Natural killer cell (primary cell): ENCODE data around the gene PRDM16. TPM values are rescaled to one million over a fixed set of nuclear protein-coding genes. Genes with fewer than 3 reads are reported as not detected.

Experiments
- ATAC-seq, 3 donors: fragments of 150-1000 bp in 2 of 3; fragments of 200-7000 bp in 1 of 3; cut with Tn5 transposase; 1 replicate in 1 of 3; 2 replicates in 2 of 3; pipeline ENCODE4 v1.10.0; 2021; ENCODE audit warnings: mild to moderate bottlenecking in 2 of 3, moderate library complexity in 2 of 3
- DNase-seq, 2 donors: peaks; one replicate each; pipeline versions ENCODE4 v3.0.0 to v3.0.0-alpha.2; 2013 to 2021; ENCODE audit warnings: mixed read lengths in 1 of 2
- H3K27ac ChIP-seq: one replicate; pipeline ENCODE4 v1.5.1; 2013; ENCODE audit warnings: mild to moderate bottlenecking, low read length
- H3K27me3 ChIP-seq: one replicate; pipeline ENCODE4 v1.6.1; 2013; ENCODE audit warnings: low read length; ENCODE audit not compliant: control insufficient read depth, insufficient read depth
- H3K36me3 ChIP-seq: one replicate; pipeline ENCODE4 v1.6.1; 2013; ENCODE audit warnings: low read length; ENCODE audit not compliant: control insufficient read depth, insufficient read depth
- H3K4me1 ChIP-seq: one replicate; pipeline ENCODE4 v1.6.1; 2013; ENCODE audit warnings: low read length; ENCODE audit not compliant: control insufficient read depth, insufficient read depth
- H3K4me3 ChIP-seq: one replicate; pipeline ENCODE4 v1.5.1; 2013; ENCODE audit warnings: low read length
- H3K9me3 ChIP-seq: one replicate; pipeline ENCODE4 v1.6.1; 2013; ENCODE audit warnings: low read length; ENCODE audit not compliant: control insufficient read depth, insufficient read depth
- H3K27ac Mint-ChIP-seq, 2 donors: one replicate each; pipeline ENCODE4 v1.8.0; 2022; ENCODE audit warnings: mild to moderate bottlenecking in 2 of 2, mixed read lengths in 2 of 2, moderate library complexity in 1 of 2
- H3K27me3 Mint-ChIP-seq, 2 donors: one replicate each; pipeline ENCODE4 v1.8.0; 2022; ENCODE audit warnings: low read depth in 2 of 2, mixed read lengths in 2 of 2
- H3K36me3 Mint-ChIP-seq: one replicate; pipeline ENCODE4 v1.8.0; 2022; ENCODE audit warnings: mixed read lengths
- H3K4me1 Mint-ChIP-seq, 2 donors: one replicate each; pipeline ENCODE4 v1.8.0; 2022; ENCODE audit warnings: mixed read lengths in 2 of 2
- H3K4me3 Mint-ChIP-seq: one replicate; pipeline ENCODE4 v1.8.0; 2022; ENCODE audit warnings: mild to moderate bottlenecking, moderate library complexity, mixed read lengths
- H3K9me3 Mint-ChIP-seq, 2 donors: one replicate each; pipeline ENCODE4 v1.8.0; 2022; ENCODE audit warnings: mixed read lengths in 2 of 2
- WGBS: methylation state at CpG from one replicate; pipeline ENCODE4 v1.1.7; 2013; ENCODE audit warnings: missing lambda C conversion rate; ENCODE audit not compliant: insufficient coverage; 5-methylcytosine and 5-hydroxymethylcytosine counted together
- intact Hi-C: fragments of 100-400 bp; cut with micrococcal nuclease; formaldehyde crosslinking; loops from one replicate; pipeline ENCODE4 v1.14.2; 2022
- total RNA-seq, 4 donors: library from RNA; stranded (reverse); fragments of 120-200 nt in 1 of 4; gene quantifications; one replicate each; pipeline versions ENCODE4 v1.2.3 to v1.2.4, GENCODE V29; 2013 to 2022
- TF ChIP-seq, protein P1 (sequence below): fragments of 200-600 bp; IDR thresholded peaks from one replicate; pipeline ENCODE4 v1.8.0; 2022; ENCODE audit warnings: antibody characterized with exemption

Gene PRDM16
- total RNA-seq, 3 donors from 2014 or later (not counting 1 experiment from before 2014, with no cell fraction given) = 0.25 to 0.64 TPM; not detected in 1

DNA sequence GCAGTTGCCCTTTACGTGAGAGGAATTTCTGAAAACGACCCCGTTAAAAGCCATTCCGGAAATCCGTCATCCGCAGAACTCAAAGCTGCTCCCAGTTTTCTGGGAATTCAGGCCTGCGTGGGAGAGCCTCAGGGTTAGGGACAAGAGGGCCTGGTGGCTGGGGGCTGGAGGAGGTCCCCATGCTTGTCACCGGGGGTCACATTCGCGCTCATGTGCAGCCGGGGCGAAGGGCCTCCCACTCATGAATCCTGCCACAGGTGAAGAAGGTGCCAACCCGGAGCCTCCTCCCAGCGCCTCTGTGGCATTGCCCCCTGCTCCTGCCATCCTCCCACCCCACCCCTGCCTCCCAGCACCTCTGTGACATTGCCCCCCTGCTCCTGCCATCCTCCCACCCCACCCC, 98.3 kb downstream of the PRDM16 start:
- peaks cover 14% of the 10 kb centered on the region for H3K4me1 ChIP-seq
- H3K36me3 ChIP-seq = no peaks in the 10 kb centered on the region
- 97% methylated on average over 14 of the region's 14 CpGs for WGBS
- intact Hi-C loops = no loop called here
- H3K4me3 Mint-ChIP-seq = no peak overlapping the region
- no peak for ATAC-seq
- H3K27me3 ChIP-seq = peaks cover 7% of the 10 kb centered on the region
- no peak for DNase-seq
- no peaks in the 10 kb centered on the region for H3K36me3 Mint-ChIP-seq
- H3K9me3 ChIP-seq = no peaks in the 10 kb centered on the region
- no peak overlapping the region for H3K27ac Mint-ChIP-seq
- TF ChIP-seq, protein P1, sequence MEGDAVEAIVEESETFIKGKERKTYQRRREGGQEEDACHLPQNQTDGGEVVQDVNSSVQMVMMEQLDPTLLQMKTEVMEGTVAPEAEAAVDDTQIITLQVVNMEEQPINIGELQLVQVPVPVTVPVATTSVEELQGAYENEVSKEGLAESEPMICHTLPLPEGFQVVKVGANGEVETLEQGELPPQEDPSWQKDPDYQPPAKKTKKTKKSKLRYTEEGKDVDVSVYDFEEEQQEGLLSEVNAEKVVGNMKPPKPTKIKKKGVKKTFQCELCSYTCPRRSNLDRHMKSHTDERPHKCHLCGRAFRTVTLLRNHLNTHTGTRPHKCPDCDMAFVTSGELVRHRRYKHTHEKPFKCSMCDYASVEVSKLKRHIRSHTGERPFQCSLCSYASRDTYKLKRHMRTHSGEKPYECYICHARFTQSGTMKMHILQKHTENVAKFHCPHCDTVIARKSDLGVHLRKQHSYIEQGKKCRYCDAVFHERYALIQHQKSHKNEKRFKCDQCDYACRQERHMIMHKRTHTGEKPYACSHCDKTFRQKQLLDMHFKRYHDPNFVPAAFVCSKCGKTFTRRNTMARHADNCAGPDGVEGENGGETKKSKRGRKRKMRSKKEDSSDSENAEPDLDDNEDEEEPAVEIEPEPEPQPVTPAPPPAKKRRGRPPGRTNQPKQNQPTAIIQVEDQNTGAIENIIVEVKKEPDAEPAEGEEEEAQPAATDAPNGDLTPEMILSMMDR = no peak
- no peak overlapping the region for H3K4me3 ChIP-seq
- no peak overlapping the region for H3K27ac ChIP-seq
- H3K9me3 Mint-ChIP-seq = no peaks in the 10 kb centered on the region
- peaks cover 4 to 13% of the 10 kb centered on the region in 2 donors for H3K27me3 Mint-ChIP-seq
- no peaks in the 10 kb centered on the region for H3K4me1 Mint-ChIP-seq

DNA sequence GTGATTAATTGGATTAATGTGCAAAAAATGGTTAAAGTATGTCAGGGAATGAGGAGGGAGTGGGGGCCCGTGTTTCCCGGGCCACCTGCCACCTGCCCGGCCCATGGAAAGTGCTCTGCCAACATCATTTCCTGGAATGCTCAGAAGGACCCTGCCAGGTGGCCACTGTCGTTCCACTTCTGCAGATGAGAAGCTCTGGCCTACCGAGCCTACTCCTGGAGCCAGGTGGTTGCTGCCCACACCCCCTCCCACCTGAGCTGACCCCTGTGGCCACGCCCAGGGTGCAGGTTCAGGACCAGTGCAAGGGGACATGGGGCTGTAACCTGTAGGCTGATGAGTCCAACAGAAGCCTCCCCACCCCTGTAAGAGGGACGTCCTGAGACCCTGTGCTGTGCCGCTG, 99.7 kb downstream of the PRDM16 start:
- H3K4me3 ChIP-seq = no peak overlapping the region
- Mint-ChIP-seq H3K9me3 (no peaks in the 10 kb centered on the region), H3K36me3 (no peaks in the 10 kb centered on the region), H3K27ac (no peak overlapping the region), H3K27me3 (peaks cover 16 to 17% of the 10 kb centered on the region in 2 donors), H3K4me3 (no peak overlapping the region), H3K4me1 (peaks cover 0 to 4% of the 10 kb centered on the region in 2 donors)
- ATAC-seq (no peak), DNase-seq (no peak)
- peaks cover 14% of the 10 kb centered on the region for H3K4me1 ChIP-seq
- H3K27ac ChIP-seq = no peak overlapping the region
- 46% methylated on average over 8 of the region's 8 CpGs for WGBS
- H3K27me3 ChIP-seq = peaks cover 9% of the 10 kb centered on the region
- H3K9me3 ChIP-seq = no peaks in the 10 kb centered on the region
- intact Hi-C loops = no loop called here
- no peaks in the 10 kb centered on the region for H3K36me3 ChIP-seq
- TF ChIP-seq, protein P1 = no peak

DNA sequence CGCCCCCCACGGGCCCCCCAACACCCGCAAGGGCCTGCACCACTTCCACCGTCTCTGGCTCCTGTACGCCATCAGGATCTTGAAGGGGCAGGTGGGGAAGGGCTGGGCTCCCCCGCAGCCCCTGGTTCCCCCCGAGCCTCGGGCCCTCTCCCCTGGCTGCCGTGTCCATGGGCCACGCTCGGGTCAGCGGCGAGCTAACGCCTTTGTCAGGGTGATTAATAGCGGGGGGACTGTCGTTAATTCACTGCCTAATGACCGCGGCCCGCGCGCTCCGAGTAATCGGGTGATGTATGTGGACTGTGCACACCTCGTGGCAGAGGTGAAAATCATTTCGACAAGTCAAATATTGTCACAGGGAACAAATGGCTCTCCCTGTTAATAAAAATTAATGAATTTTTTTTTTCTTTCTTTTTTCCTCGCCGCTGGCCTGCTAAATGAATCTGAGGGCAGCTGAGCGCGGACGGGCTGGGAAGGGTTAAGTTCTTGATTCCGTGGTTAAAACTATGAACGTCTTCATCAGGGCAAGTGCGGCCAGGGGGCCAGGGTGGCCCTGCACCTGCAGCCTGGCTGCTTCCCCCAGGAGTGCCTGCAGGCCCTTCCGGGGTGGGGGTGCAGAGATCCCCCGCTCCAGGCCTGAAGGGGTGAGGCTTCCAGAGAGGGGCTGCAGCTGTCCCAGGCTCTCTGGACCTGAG, 100.8 kb downstream of the PRDM16 start:
- Histone ChIP-seq H3K4me1 (peaks cover 14% of the 10 kb centered on the region), H3K4me3 (no peak overlapping the region), H3K9me3 (no peaks in the 10 kb centered on the region), H3K27me3 (peaks cover 11% of the 10 kb centered on the region), H3K27ac (no peak overlapping the region), H3K36me3 (no peaks in the 10 kb centered on the region)
- no peaks in the 10 kb centered on the region for H3K9me3 Mint-ChIP-seq
- peaks cover 0 to 4% of the 10 kb centered on the region in 2 donors for H3K4me1 Mint-ChIP-seq
- H3K36me3 Mint-ChIP-seq = no peaks in the 10 kb centered on the region
- H3K27ac Mint-ChIP-seq = no peak overlapping the region
- intact Hi-C loops = no loop called here
- WGBS = 72% methylated on average over 35 of the region's 35 CpGs
- DNase-seq = no peak
- peaks cover 16 to 17% of the 10 kb centered on the region in 2 donors for H3K27me3 Mint-ChIP-seq
- no peak overlapping the region for H3K4me3 Mint-ChIP-seq
- no peak for ATAC-seq
- TF ChIP-seq, protein P1 = no peak
